ENCODE measurements around the gene INPP5B.

DNA sequence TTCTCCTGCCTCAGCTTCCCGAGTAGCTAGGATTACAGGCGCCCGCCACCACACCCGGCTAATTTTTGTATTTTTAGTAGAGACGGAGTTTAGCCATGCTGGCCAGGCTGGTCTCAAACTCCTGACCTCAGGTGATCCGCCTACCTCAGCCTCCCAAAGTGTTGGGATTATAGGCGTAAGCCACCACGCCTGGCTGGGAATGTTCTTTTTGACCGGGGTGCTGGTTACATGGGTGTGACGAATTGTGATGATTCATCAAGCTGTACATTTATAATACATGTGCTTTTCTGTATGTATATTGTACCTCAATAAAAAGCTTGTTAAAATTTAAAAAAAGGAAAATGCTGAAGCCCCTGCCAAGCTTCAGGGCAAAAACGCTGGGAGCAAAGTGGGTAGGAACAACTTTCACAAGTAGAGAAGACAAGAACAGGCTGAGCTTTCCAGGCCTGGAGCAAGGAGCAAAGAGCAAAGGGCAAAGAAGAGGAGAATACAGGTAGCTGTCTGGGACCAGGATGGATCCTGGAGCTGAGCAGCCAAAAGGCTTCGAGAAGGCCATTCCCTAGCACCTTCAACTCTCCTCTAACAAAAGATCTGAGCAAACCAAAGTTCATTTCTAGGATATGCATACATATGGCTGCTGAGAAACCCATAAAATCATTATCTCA, 118.3 kb downstream of the INPP5B start:
- TF ChIP-seq, protein P1, sequence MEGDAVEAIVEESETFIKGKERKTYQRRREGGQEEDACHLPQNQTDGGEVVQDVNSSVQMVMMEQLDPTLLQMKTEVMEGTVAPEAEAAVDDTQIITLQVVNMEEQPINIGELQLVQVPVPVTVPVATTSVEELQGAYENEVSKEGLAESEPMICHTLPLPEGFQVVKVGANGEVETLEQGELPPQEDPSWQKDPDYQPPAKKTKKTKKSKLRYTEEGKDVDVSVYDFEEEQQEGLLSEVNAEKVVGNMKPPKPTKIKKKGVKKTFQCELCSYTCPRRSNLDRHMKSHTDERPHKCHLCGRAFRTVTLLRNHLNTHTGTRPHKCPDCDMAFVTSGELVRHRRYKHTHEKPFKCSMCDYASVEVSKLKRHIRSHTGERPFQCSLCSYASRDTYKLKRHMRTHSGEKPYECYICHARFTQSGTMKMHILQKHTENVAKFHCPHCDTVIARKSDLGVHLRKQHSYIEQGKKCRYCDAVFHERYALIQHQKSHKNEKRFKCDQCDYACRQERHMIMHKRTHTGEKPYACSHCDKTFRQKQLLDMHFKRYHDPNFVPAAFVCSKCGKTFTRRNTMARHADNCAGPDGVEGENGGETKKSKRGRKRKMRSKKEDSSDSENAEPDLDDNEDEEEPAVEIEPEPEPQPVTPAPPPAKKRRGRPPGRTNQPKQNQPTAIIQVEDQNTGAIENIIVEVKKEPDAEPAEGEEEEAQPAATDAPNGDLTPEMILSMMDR (IDR thresholded peaks at IDR 0.05; ENCODE audit: low read length): no peak
- no peak for TF ChIP-seq EZH2 (optimal IDR thresholded peaks at IDR 0.05; ENCODE audit: low read depth, low read length)
- no peak for TF ChIP-seq EZH2phosphoT487 (IDR thresholded peaks at IDR 0.05; ENCODE audit: low read length)

Measured in MM.1S (cell line).